ENCODE measurements around the gene CSF1.

DNA sequence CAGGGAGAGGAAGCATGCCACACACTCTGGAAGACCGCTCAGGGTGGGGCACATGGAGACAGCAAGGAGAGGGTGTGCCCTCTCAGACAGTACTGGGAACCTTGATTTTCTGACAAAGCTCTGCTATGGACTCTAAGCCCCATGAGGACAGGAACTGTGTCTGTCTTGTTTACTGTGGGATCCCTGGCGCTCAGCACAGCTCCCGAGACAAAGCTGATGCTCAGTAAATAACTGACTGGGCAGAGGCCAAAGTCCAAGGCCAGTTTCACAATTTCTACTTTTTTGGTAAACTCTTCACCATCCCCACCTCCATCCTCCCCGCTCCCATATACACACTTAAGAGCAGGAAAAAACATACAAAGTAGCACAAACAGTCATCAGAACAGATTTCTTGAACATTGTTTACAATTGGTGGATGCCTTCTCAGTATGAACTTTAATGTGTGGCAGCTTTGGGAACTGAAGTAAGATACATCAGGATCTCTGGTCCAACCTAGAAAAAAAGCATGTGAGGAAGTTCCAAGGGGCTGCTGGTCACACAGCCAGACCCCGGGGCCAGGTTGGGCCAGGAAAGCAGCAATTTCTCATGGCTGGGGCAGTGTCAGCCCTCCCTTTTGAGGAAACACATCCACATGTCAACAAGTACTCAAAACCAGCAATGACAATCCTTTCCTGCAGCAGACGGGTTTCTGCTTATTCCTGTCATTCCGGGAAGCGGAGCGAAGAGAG, 68.3 kb downstream of the CSF1 start:
- TF ChIP-seq TARDBP (IDR thresholded peaks at IDR 0.05) (no peak), FOXK2 (IDR thresholded peaks at IDR 0.05) (no peak), FOXM1 (IDR thresholded peaks at IDR 0.05; ENCODE audit: borderline replicate concordance) (no peak), ARNT (IDR thresholded peaks at IDR 0.05) (no peak), BHLHE40 (IDR thresholded peaks at IDR 0.05; ENCODE audit: borderline replicate concordance) (no peak), SP1 (IDR thresholded peaks at IDR 0.05) (no peak), CTBP1 (IDR thresholded peaks at IDR 0.05; ENCODE audit: borderline replicate concordance) (no peak)
